ENCODE data around the gene SLF2.

The SLF2 gene

DNA sequence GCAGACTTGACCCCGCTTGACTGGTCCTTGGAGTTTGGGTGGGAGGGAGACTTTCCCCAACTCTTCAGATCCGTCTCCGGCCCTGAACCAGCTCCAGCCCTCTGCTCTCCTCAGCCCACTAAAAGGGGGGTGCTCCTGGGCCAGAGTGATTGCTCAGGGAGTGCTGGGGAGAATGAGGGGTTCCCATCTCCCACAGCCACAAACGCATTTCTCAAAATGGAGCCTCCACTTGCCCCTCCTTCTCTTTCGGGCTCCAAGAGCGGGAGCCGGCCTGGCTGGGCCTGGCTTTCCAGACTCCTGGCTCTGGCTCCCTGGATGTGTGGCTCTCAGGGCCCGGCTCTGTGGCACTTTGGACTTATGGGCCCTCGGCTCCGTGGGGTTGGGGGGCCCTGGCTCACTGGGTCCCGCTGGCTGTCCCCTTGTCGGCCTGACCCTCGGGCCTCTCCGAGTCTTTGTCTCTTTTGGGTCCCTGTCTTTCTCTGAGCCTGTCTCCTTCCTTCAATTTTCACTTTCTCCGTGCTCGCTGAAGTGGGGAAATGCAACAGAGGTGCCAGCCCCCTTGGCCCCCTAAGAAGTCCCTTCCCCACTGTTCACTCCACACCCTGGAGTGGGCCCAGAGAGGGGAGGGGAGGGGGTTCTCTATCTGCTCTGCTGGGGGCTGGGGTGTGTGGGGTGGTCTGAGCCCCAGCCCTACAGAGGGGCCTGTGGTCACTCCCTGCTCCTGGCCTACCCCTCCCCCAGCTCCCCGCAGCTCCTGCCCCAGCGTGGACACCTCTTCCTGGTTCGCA lies 87.6 kb downstream of the SLF2 start:
- no peak for DNase-seq (ENCODE audit: low spot score)

- DNase-seq (ENCODE audit: low spot score), result no peak
Measured at GRCh38 chr10:101000915-101001658, 88.3 kb downstream of the SLF2 start.

DNA sequence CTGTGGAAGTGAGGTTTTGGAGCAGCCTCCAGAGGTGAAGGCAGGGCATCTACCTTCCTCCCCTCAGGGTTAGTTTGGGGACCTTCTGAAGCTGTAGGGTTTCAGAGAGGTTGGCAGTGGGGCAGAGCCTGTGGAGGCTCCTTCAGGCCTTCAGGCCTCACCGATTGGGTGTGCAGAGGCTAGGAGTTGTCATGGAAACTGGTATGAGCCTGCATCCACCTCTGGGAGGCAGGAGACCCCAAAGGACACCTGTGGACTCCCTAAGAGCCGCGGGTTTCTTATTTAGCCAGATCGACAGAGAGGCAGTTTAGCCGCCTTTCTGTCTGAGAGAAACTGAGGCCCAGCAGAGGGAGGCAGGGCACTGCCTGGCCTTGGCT lies 88.9 kb downstream of the SLF2 start:
- DNase-seq (ENCODE audit: low spot score), result no peak

DNA sequence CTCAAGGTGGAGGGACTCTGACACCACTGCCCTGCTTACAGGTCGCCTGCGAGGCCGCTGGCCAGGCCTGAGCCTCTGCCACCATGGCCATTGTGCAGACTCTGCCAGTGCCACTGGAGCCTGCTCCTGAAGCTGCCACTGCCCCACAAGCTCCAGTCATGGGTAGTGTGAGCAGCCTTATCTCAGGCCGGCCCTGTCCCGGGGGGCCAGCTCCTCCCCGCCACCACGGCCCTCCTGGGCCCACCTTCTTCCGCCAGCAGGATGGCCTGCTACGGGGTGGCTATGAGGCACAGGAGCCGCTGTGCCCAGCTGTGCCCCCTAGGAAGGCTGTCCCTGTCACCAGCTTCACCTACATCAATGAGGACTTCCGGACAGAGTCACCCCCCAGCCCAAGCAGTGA lies 89.7 kb downstream of the SLF2 start:
- DNase-seq (ENCODE audit: low spot score), result no peak

DNA sequence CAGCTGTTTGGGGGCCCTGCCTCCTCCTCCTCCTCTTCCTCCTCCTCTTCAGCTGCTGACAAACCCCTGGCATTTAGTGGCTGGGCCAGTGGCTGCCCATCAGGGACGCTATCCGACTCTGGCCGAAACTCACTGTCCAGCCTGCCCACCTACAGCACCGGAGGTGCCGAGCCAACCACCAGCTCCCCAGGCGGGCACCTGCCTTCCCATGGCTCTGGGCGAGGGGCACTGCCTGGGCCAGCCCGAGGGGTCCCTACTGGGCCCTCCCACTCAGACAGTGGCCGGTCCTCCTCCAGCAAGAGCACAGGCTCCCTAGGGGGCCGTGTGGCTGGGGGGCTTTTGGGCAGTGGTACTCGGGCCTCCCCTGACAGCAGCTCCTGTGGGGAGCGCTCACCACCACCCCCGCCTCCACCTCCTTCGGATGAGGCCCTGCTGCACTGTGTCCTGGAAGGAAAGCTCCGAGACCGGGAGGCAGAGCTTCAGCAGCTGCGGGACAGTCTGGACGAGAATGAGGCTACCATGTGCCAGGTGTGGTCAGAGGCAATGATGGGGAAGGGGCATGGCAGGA lies 91.0 kb downstream of the SLF2 start:
- DNase-seq (ENCODE audit: low spot score), result no peak

GRCh38 chr10:101005361-101005760 lies 92.6 kb downstream of the SLF2 start:
- DNase-seq (ENCODE audit: low spot score), result no peak

- DNase-seq (ENCODE audit: low spot score), result no peak
Measured at GRCh38 chr10:101005869-101006567, 93.3 kb downstream of the SLF2 start.

DNA sequence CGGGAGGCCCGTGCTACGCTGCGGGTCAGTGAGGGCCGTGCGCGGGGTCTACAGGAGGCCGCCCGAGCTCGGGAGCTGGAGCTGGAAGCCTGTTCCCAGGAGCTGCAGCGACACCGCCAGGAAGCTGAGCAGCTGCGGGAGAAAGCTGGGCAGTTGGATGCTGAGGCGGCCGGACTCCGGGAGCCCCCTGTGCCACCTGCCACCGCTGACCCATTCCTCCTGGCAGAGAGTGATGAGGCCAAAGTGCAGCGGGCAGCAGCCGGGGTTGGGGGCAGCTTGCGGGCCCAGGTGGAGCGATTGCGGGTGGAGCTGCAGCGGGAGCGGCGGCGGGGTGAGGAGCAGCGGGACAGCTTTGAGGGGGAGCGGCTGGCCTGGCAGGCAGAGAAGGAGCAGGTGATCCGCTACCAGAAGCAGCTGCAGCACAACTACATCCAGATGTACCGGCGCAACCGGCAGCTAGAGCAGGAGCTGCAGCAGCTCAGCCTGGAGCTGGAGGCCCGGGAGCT lies 93.9 kb downstream of the SLF2 start:
- no peak for DNase-seq (ENCODE audit: low spot score)

GRCh38 chr10:101007099-101007711 lies 94.4 kb downstream of the SLF2 start:
- DNase-seq (ENCODE audit: low spot score), result no peak

- DNase-seq (ENCODE audit: low spot score), result no peak
Measured at GRCh38 chr10:101007915-101008822, 95.4 kb downstream of the SLF2 start.

DNA sequence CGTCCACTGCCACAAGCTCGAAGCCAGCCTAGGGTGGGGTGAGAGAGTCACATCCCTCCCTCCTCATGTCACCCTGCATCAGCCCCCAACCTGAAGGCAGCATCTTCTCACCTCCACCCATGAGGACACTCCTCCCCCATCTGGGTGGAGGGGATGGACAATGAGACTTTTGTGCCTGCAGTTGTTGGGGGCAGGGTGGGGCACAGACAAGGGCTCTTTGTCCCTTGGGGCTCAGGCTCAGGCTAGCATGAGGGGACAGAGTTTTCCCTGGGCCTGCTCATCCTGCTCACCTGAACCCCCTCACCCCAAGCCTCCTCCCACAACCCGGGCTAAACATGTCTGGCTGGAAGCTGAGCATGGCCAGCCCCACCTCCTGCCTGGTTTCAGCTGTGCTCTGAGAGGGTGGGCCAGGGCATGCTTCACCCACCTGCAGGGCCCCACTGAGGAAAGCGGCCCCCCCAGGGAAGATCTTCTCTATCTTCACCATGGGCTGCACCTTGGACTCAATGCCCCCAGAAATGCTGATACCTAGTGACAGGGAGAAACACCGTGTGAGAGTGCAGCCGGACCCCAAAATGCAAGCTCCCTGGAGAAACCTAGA lies 96.2 kb downstream of the SLF2 start:
- no peak for DNase-seq (ENCODE audit: low spot score)

DNA sequence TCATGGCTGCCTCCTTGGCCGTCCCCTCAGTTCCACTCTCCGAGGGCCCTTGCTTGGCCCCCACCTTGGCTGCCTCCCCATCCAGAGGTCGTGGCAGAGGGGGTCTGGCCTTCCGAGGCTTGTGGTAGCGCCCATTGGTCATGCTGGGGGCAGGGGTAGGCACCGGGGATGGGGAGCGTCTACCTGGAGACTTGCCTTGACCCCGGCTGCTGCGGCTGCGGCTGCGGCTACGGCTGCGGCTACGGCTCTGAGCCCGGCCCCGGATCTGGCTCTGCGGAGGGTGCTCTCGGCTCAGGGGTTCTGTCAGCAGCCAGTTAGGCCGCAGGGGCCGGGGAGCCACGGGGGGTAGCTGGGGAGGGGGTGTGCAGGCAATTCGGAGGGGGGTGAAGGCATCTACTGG lies 97.6 kb downstream of the SLF2 start:
- no peak for DNase-seq (ENCODE audit: low spot score)

DNA sequence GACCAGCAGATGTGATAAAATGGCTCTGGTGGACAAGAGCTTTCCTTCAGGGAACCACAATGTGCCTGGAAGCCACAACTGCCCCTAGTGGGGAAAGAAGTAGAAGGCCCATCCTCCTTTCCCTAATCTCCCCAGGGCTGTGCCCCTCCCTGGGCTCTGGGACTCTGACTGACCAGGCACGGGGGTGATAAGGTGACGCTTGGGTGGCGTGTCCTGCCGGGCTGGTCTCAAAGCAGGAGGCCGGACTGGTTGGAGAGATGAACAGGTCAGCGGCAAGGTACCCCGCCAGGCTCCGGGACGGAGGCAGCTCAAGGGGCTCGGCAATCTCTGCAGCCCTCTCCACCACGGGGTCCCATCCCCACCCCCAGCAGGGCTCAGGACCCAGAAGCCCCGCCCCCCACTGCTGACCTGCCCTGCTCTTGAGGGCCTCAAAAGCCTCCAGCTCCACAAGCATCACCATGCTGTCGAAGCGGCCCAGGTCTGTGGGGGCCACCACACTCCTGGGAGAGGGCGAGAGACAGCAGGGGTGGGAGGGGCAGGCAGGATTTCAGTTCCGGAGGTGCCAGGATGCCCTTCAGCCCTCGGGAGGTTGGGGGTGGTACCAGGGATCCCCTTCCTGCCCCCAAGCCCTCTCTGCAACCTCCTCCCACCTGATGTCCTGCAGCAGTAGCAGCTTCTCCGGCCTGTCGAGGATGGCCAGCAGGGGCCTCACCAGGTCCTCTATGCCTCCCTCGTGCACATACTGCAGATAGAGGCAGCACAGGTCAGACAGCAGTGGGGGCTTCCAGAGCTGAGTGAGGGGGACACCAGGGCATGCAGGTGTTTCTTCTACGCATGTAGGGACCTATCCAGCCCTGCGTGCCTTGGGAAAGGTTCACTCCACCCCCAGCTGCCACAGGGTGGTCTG lies 99.0 kb downstream of the SLF2 start:
- peak; percentile 79 for DNase-seq (ENCODE audit: low spot score)

- DNase-seq (ENCODE audit: low spot score), result peak; percentile 76
Measured at GRCh38 chr10:101012525-101013364, 100.0 kb downstream of the SLF2 start.

DNA sequence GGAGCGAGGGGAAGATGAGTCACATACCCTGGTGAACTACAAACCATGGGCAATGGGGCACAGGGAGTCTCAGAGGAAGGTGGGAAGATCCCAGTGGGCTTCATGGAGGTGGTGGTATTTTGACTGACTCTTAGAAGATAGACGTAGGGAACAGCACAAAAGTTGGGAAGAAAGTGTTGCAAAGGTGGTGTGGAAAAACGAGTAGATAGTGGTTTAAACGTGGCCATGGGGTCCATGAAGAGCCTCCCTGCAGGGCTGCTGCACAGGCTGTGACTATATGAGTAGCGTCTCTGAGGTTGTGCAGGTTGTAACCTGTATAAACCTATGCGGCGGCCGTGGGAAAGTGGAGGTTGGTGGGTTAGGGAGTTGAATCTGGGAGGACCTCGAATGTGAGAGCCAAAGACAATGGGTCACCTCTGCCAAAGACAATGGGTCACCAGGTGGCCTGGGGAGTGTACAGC lies 100.6 kb downstream of the SLF2 start:
- no peak for DNase-seq (ENCODE audit: low spot score)

- peak; percentile 83 for DNase-seq (ENCODE audit: low spot score)
Measured at GRCh38 chr10:101014230-101014884, 101.6 kb downstream of the SLF2 start.

Data from HuH-7 (cell line).